ENCODE measurements around the gene PDE7B.
A peak's percentile ranks its signal among the peaks of the same experiment; 100 is the strongest.

Gene PDE7B

GRCh38 chr6:135922746-135923145 is 71.2 kb downstream of the PDE7B start:
- DNase-seq (ENCODE audit: low spot score) (no peak), FAIRE-seq (no peak)

- FAIRE-seq = no peak
These were observed 81.2 kb downstream of the PDE7B start for GRCh38 chr6:135932651-135933050.

GRCh38 chr6:135935941-135936601 is 84.6 kb downstream of the PDE7B start:
- FAIRE-seq = no peak
- DNase-seq (ENCODE audit: low spot score) = peak; percentile 7

More at GRCh38 chr6:135932651-135933050, 81.2 kb downstream of the PDE7B start:
- no peak for DNase-seq (ENCODE audit: low spot score)

GRCh38 chr6:135936606-135937005 is 85.1 kb downstream of the PDE7B start:
- DNase-seq (ENCODE audit: low spot score) = peak; percentile 83
- peak; percentile 77 for FAIRE-seq

GRCh38 chr6:135937106-135937505 is 85.6 kb downstream of the PDE7B start:
- FAIRE-seq (no peak), DNase-seq (ENCODE audit: low spot score) (no peak)

- DNase-seq (ENCODE audit: low spot score) (peak; percentile 5), FAIRE-seq (no peak)
These were observed 87.2 kb downstream of the PDE7B start for GRCh38 chr6:135938576-135939207.

- DNase-seq (ENCODE audit: low spot score) (no peak), FAIRE-seq (no peak)
These were observed 87.7 kb downstream of the PDE7B start for GRCh38 chr6:135939208-135939591.

- no peak for DNase-seq (ENCODE audit: low spot score)
- FAIRE-seq = no peak
These were observed 89.2 kb downstream of the PDE7B start for GRCh38 chr6:135940616-135941167.

GRCh38 chr6:135941275-135942025 is 89.9 kb downstream of the PDE7B start:
- FAIRE-seq (no peak), DNase-seq (ENCODE audit: low spot score) (no peak)

- no peak for DNase-seq (ENCODE audit: low spot score)
- no peak for FAIRE-seq
These were observed 92.6 kb downstream of the PDE7B start for GRCh38 chr6:135944120-135944519.

GRCh38 chr6:135946674-135947073 is 95.2 kb downstream of the PDE7B start:
- DNase-seq (ENCODE audit: low spot score) (no peak), FAIRE-seq (no peak)

GRCh38 chr6:135950669-135951068 is 99.2 kb downstream of the PDE7B start:
- DNase-seq (ENCODE audit: low spot score) (no peak), FAIRE-seq (no peak)

GRCh38 chr6:135951169-135951568 is 99.7 kb downstream of the PDE7B start:
- DNase-seq (ENCODE audit: low spot score) = no peak
- no peak for FAIRE-seq

- DNase-seq (ENCODE audit: low spot score) (no peak), FAIRE-seq (no peak)
These were observed 102.3 kb downstream of the PDE7B start for GRCh38 chr6:135953818-135954217.

GRCh38 chr6:135955099-135955498 is 103.6 kb downstream of the PDE7B start:
- no peak for FAIRE-seq
- no peak for DNase-seq (ENCODE audit: low spot score)

- FAIRE-seq (peak; percentile 44), DNase-seq (ENCODE audit: low spot score) (peak; percentile 59)
These were observed 111.2 kb downstream of the PDE7B start for GRCh38 chr6:135962731-135963130.

- no peak for FAIRE-seq
These were observed 119.2 kb downstream of the PDE7B start for GRCh38 chr6:135970750-135971149.

GRCh38 chr6:135971351-135971750 is 119.8 kb downstream of the PDE7B start:
- DNase-seq (ENCODE audit: low spot score) (no peak), FAIRE-seq (no peak)

More at GRCh38 chr6:135970750-135971149, 119.2 kb downstream of the PDE7B start:
- DNase-seq (ENCODE audit: low spot score) = no peak

- DNase-seq (ENCODE audit: low spot score) (no peak), FAIRE-seq (no peak)
These were observed 120.6 kb downstream of the PDE7B start for GRCh38 chr6:135972150-135972549.

GRCh38 chr6:135972586-135972985 is 121.1 kb downstream of the PDE7B start:
- FAIRE-seq (no peak), DNase-seq (ENCODE audit: low spot score) (no peak)

GRCh38 chr6:135974426-135974825 is 122.9 kb downstream of the PDE7B start:
- DNase-seq (ENCODE audit: low spot score) = no peak
- no peak for FAIRE-seq

- FAIRE-seq (no peak), DNase-seq (ENCODE audit: low spot score) (no peak)
These were observed 125.1 kb downstream of the PDE7B start for GRCh38 chr6:135976585-135976984.
